Measurements from ENCODE around the gene IL1RAPL1. TPM values are rescaled to one million over a fixed set of nuclear protein-coding genes. Genes with fewer than 3 reads are reported as not detected.
"Not testable (repeated sequence)": the region's sequence is repeated elsewhere in the genome, so short reads cannot be mapped to it uniquely, and the experiment has no call there.

The IL1RAPL1 gene
- total and polyA plus RNA-seq, 2 experiments from 2014 or later = 0.18 to 0.49 TPM

- Mint-ChIP-seq H3K4me3 (no peak overlapping the region), H3K9me3 (no peaks in the 10 kb centered on the region), H3K27ac (no peak overlapping the region), H3K36me3 (ENCODE audit: low read depth) (no peaks in the 10 kb centered on the region), H3K27me3 (ENCODE audit: insufficient read depth, low read depth, poor library complexity) (peaks cover 2% of the 10 kb centered on the region), H3K4me1 (no peaks in the 10 kb centered on the region)
- Histone ChIP-seq H3K9me2 (ENCODE audit: insufficient read depth) (no peaks in the 10 kb centered on the region), H3K79me2 (replicated peaks; ENCODE audit: insufficient read depth) (no peaks in the 10 kb centered on the region), H3K4me2 (no peak overlapping the region), H3K27me3 (ENCODE audit: insufficient read depth) (no peaks in the 10 kb centered on the region), H3K36me3 (ENCODE audit: insufficient read depth) (no peaks in the 10 kb centered on the region), H2AFZ (no peak overlapping the region), H3F3A (replicated peaks; ENCODE audit: low read depth) (no peaks in the 10 kb centered on the region), H3K4me3 (no peak overlapping the region), H3K27ac (ENCODE audit: low read depth) (no peak overlapping the region), H4K20me1 (replicated peaks; ENCODE audit: insufficient read depth) (no peaks in the 10 kb centered on the region), H3K4me1 (ENCODE audit: insufficient read depth) (no peaks in the 10 kb centered on the region)
- no peak for ATAC-seq
- DNase-seq (ENCODE audit: low spot score) = no peak
- TF ChIP-seq ZNF462 (CRISPR knock-in tag; IDR thresholded peaks at IDR 0.05) = no peak
- TF ChIP-seq REST (IDR thresholded peaks at IDR 0.05; ENCODE audit: unreplicated experiment) = no peak
- no peak for TF ChIP-seq ZNF114 (CRISPR knock-in tag; IDR thresholded peaks at IDR 0.05)
- no peak for TF ChIP-seq POLR2AphosphoS5 (IDR thresholded peaks at IDR 0.05; ENCODE audit: low read depth)
- no peak for TF ChIP-seq ZNF331 (CRISPR knock-in tag; IDR thresholded peaks at IDR 0.05; ENCODE audit: low read depth)
- no peak for TF ChIP-seq NANOG (IDR thresholded peaks at IDR 0.05; ENCODE audit: borderline replicate concordance)
- TF ChIP-seq EZH2phosphoT487 (IDR thresholded peaks at IDR 0.05; ENCODE audit: unreplicated experiment) = no peak
Measured at GRCh38 chrX:29113221-29113620, 526.0 kb downstream of the IL1RAPL1 start.

GRCh38 chrX:29122817-29123216, 535.6 kb downstream of the IL1RAPL1 start:
- H3K27me3 ChIP-seq (ENCODE audit: insufficient read depth); H3K4me3 Mint-ChIP-seq; H3F3A ChIP-seq (replicated peaks; ENCODE audit: low read depth); H2AFZ ChIP-seq; H3K36me3 ChIP-seq (ENCODE audit: insufficient read depth); H3K9me2 ChIP-seq (ENCODE audit: insufficient read depth); H3K4me2 ChIP-seq; H3K4me1 ChIP-seq (ENCODE audit: insufficient read depth); H3K4me3 ChIP-seq; ATAC-seq; H3K79me2 ChIP-seq (replicated peaks; ENCODE audit: insufficient read depth); H3K36me3 Mint-ChIP-seq (ENCODE audit: low read depth); H3K4me1 Mint-ChIP-seq; H3K27ac Mint-ChIP-seq; H3K27ac ChIP-seq (ENCODE audit: low read depth); H3K9me3 Mint-ChIP-seq; H3K27me3 Mint-ChIP-seq (ENCODE audit: insufficient read depth, low read depth, poor library complexity); DNase-seq (ENCODE audit: low spot score); H4K20me1 ChIP-seq (replicated peaks; ENCODE audit: insufficient read depth): not testable (repeated sequence)

Data from GM23338 (cell line).